Uterine smooth muscle cell (primary cell): ENCODE data around the gene KCNK4. TPM values are rescaled to one million over a fixed set of nuclear protein-coding genes. Genes with fewer than 3 reads are reported as not detected.

ENCODE experiments used
- total RNA-seq: library from RNA; depleted of rRNA; stranded (reverse); fragments of >200 nt; gene quantifications from 2 replicates; pipeline ENCODE4 v1.2.3, GENCODE V29; 2014

KCNK4 gene
- total RNA-seq, result not detected in 2 replicates

DNA sequence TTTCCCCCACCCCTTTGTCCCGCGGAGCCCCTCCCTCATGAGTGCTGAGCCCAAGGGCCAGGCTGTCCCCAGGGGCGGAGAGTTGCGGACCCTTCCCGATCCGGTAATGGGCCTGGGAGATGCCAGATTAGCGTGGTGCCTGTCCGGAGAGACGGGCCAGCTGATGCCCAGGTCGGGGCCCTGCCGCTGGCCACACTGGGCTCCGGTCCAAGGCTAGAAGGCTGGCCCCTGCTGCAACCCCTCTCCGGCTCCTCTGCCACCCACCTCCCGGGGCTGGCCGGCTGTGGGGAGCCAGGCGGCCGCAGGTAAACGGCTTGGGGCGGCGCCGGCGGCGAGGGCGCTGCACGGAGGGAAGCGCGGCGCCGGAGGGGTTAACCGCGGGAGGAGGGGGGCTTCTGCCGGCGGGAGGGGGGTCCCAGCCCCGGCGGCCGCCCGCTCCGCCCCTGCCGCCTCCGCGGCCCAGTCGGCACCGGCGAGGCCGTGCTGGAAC is at the start of gene KCNK4:
Gene KCNK4, plus strand, starts transcription at position 41 of the 490 bp plus-strand sequence. CDS start 1,717 bp downstream, outside the sequence.

DNA sequence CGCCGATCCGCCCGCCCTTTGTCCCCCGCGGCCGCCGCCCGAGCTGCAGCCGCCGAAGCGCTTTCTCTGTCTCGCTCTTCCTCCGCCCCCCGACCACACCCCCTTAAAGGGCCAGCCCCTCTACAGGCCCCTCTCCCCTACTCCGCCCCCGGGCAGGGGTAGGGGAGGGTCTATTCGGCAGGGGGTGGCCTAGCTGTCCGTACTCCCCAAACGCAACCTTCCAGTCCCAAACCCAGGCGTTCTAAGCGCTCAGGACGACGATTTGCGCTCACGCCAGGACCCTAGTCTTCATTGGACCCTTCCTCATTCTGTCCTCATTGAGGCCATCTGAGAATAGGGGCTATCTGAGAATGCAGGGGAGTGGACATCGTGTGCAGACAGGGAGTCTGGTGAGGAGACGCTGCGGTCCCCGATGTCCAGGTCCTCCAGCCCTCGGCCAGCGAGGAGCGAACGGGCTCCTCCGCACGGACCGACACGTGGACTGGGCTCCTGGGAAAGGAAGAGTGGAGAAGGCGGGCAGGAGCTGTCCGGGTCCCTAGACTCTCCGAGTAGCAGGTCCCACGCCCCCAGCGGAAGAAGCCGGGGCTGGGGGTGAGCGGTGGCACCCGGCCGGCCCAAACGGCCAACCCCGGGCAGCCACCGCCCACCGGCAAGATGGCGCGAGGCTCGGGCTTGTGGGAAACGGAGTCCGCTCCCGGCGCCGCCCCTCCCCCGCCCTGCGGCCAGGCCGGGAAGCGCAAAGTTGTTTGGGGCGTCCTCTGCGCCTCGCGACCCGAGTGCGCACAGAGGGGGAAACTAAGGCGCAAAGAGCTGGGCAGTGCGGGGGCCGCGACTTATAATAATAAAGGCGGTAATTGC is 44.0 kb upstream of the KCNK4 start, which contains the start of gene PPP1R14B:
Gene PPP1R14B, minus strand, starts transcription at position 73 of the 858 bp plus-strand sequence. CDS start 270 bp downstream, outside the sequence.

DNA sequence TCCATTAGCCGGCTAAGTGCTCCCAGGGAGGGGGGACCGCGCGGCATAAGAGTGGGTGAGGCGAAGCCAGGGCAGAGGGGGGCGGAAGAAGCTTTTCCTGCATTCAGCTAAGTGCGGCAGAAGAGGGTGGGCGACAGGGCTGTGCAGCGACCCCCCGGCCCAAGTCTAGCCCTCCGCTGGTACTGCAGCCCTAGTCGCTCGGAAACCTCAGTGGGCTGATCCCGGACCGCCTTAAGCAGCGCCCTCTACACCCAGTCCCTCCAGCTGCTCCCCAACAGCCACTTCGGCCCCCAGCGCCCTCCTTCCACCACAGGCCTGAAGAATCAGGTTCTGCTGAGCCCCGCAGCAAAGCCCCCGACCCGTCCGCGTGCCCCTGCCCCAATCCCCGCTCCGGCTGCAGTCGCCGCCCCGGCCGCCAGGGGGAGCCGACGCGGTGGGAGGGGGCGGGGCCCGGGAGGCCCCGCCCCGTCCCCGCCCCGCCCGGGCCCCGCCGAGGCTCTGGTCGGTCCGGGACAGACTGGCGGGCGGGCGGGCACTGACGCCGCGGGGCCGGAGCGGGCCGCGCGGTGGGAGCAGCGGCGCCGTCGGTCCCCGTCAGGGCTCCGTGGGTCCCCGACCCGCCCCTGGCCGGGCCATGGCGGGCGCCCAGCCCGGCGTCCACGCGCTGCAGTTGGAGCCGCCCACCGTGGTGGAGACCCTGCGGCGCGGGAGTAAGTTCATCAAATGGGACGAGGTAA is 39.9 kb upstream of the KCNK4 start, which contains the start of gene PLCB3:
Gene PLCB3, plus strand, starts transcription at position 515 of the 737 bp plus-strand sequence. Its CDS starts 120 bp downstream, at position 635.

DNA sequence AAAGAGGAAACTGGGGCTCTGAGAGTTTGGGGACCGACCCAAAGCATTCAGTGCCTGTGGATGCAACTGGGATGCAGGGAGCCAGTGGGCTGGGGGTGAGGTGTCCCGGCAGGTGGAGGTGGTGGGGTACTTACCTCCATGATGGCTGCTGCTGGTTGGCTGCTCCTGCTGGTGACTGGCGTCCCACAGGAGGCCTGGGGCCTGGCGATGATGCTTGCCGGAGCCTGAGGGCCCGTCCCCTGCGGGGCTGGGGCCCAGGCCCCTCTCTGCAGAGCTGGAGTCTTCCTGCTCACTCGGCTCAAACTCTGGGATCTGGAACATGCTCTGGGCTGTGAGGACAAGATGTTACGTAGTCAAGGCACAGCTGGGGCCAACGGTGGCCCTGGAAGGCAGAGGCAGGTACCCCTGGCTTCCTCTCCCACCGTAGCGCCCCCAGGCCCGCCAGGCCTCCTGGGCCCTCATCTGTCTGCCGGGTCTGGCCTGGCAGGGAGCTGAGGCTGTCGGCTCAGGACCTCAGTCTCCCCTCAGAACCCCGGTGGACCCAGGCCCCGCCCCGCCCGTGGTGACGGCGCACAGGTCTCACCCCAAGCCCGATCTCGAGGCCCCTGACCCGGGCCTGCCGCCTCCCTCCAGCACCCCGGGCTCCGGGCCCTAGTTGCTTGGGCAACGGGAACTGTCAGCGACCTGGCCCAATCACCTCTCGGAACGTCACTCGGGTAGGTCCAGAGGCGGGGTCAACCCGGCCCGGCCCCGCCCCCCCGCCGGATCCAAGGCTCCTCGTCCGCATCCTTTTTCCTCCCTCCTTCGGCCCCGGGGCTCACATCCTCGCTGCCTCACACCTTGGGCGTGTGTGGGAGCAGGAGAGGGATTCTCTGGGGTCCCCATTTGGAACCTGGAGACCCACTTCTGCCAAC is 6.8 kb upstream of the KCNK4 start, which contains the start of gene BAD:
Gene BAD, minus strand, starts transcription at position 618 of the 914 bp plus-strand sequence. Its CDS starts 297 bp downstream, at position 321.

DNA sequence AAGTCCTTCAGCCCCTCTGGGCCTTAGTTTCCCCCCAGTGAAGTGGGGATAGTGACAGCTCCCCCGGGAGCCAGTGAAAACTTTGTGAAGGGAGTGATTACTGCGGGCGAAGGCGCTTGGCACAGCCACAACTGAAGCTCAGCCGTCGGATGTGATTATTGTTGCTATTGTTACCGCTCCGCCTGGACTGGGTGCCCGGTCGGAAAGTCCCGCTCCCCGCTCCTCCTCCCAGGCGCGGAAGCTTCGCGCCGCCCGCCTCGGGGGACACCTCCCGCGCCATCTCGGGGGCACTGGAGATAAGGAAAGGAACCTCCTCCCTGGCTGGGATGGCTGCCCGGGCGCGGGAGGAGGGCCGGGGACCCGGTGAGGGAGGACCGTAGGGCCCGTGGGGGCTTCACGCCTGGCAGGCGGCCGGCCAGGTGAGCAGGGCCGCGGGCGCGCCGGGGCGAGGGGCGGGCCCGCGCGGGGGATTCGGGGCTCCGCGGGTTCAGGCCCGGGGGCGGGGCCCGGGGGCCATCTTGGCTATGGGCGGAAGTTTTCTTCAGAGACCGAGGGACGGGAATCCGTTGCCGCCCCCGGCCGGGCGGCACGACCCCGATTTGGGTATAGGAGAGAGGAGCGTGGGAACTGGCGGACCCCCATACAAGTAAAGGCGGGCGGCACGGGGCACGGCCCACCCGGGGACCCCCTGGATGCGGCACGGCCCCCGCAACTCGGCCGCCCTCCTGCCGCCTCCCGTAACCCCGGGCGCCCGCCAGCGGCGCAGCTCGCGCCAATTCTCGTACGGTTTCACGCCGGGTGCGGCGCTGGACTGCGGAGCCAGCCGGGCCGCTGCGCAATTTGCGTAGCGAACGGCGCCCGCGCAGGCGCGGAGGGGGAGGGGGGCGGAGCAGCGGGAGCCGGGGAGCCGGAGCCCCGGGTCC is 5.9 kb upstream of the KCNK4 start, which contains the start of gene GPR137:
Gene GPR137, plus strand, starts transcription at position 887 of the 923 bp plus-strand sequence. CDS start 677 bp downstream, outside the sequence.

DNA sequence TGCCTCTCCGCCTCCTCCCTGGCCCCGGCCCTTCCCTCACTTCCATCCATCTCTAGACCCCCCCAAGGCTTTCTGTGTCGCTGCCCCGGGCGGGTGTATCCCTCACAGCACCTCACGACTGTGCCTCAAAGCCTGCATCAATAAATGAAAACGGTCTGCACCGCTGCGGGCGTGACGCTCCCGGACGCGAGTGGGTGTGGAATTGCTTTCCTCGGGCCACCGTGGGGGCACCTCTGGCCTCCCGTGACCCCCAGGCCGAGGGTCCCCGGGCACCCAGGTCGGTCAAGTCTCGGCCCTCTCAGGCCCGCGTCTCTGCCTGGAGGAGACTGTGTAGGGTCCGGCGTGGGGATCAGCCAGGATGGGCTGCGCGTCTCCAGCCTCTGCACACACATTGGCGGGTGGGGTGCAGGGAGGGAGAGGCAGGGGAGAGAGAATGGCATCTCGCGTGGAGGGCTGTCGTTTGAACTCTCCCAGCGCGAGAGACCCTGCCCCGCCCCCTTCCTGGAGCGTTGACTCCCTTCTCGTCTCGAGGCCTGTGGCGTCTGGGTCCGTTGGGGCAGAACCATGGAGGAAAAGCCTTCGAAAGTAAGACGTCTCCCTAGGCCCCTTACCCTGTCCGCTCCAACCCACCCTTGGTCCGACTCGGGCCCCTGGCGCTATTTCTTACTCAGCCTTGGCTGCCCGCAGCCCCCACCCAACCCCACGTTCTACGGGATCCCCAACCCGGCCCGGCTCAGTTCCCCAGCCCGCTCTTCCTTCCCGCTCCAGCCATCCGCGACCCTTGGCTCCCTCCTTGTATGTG is 8.9 kb downstream of the KCNK4 start, which contains the start of gene CATSPERZ:
Gene CATSPERZ, plus strand, starts transcription at position 512 of the 802 bp plus-strand sequence. Its CDS starts 53 bp downstream, at position 565.

DNA sequence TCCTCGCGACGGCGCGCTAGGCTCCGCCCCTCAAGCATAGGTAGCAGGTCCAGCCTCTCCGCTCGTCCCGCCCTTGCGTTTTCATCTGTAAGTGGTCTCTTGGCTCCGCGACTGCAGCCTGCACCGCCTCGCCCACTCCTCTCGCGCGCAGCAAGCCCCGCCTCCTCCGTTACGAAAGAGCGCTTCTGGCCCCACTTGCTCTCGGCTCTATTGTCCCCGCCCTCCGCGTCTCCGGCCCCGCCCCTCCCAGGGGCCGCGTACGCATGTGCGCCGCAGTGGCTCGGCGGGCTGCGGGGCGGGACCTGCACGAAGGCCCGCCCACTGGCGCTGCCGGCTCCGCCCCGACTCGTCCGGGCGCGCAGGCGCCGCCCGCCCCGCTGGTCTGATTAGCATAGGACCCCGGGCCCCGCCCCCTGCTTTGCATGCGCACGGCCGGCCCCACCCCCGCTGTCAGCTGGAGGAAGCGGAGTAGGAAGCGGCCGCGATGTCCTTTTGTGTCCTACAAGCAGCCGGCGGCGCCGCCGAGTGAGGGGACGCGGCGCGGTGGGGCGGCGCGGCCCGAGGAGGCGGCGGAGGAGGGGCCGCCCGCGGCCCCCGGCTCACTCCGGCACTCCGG is 14.1 kb downstream of the KCNK4 start, which contains the start of gene ESRRA:
Gene ESRRA, plus strand, starts transcription at position 450 of the 616 bp plus-strand sequence. CDS start 1,656 bp downstream, outside the sequence.

DNA sequence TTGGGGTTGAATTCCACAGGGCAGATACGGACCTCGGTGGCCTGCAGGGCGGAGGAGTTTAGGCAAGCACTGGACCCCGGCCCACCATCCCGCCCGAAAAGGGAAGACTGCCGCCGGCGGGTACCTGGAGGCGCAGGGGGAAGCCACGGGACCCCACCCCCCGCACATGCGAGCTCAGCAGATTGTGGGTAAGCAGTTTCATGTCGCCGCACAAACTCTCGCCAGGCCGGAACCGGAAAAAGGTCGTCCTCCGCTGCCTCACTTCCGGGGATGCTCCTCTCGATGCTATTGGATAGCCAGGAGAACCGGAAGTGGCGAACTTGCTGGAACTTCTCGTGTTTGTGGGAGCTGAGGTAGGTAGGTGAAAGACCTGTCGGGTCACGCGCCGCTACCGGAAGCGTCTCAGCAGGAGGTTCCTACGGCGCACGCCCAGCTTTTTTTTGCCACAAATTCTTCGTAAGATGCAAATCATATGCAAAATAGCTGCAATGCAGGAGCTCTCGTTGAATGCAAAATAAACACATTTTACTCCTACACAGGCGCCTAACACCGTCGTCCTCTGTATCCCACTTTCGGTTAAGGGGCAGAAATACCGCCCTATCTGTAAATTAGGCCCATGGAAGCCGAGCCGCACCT is 26.3 kb downstream of the KCNK4 start, which contains the start of gene TRMT112:
Gene TRMT112, minus strand, starts transcription at position 235 of the 636 bp plus-strand sequence. Its CDS starts 33 bp downstream, at position 202.

DNA sequence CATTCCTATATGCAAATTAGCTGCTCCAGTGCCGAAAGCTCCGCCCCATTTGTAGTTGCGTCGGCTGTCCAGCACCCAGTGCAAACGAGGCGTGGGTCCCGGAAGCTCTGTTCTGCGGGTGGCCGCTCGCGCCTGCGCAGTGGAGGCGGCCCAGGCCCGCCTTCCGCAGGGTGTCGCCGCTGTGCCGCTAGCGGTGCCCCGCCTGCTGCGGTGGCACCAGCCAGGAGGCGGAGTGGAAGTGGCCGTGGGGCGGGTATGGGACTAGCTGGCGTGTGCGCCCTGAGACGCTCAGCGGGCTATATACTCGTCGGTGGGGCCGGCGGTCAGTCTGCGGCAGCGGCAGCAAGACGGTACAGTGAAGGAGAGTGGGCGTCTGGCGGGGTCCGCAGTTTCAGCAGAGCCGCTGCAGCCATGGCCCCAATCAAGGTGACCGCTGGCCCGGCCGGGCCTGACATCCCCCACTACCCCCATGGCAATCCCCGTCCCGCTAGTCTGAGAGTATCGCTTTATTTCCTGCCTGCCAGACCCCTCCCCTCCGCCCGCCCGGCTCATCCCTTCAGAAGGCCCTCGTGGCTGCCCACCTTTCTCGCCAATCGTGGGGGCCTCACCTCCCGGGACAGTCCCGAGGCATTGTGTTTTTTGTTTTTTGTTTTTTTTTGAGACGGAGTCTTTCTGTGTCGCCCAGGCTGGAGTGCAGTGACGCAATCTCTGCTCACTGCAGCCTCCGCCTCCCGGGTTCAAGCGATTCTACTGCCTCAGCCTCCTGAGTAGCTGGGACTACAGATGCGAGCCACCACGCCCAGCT is 27.1 kb downstream of the KCNK4 start, which contains the start of gene PRDX5:
Gene PRDX5, plus strand, starts transcription at position 161 of the 805 bp plus-strand sequence. Its CDS starts 95 bp downstream, at position 256.

DNA sequence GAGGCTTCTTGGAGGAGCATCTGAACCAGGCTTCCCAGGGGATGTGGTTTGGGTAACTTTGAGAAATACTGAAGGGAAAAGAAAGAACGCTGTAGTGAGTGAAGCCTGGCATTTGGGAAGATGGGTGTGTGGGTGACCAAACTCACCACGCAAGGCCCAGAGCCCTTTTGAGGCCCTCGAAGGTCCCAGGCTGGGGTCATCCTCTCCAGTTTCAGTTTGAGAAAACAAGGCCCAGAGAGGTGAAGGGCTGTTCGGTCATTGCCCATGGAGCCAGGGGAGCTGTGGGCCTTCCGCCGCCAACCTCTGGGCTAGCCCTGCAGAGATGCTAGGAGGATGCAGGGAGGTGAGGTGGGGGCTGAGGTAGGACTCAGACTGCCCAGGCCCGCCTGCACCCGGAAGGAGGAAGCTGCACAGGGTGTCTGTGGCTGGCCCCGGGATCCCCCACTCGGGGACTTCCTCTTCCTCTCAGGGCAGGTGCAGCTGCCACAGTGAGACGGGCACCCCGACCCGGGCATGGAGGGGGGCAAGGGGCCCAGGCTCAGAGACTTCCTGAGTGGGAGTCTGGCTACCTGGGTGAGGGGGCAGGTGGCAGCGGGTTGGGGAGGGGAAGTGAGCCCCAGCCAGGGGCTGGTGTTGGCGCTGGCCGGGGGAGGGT is 48.8 kb downstream of the KCNK4 start, which contains the start of gene CCDC88B:
Gene CCDC88B, plus strand, starts transcription at position 451 of the 655 bp plus-strand sequence. Its CDS starts 63 bp downstream, at position 514.

Other genes with a start within 250 kb of the KCNK4 start
- gene MACROD1, start 125.2 kb upstream of the KCNK4 start, total RNA-seq, result 9.3 and 20.5 TPM in 2 replicates
- gene STIP1, start 105.1 kb upstream of the KCNK4 start, total RNA-seq, result 141 and 237 TPM in 2 replicates
- 3.2 and 4.8 TPM in 2 replicates for gene FERMT3, start 84.6 kb upstream of the KCNK4 start, total RNA-seq
- 39.1 and 46.2 TPM in 2 replicates for gene TRPT1, start 65.1 kb upstream of the KCNK4 start, total RNA-seq
- gene NUDT22, start 65.0 kb upstream of the KCNK4 start, total RNA-seq, result 63.5 and 71.4 TPM in 2 replicates
- gene DNAJC4, start 60.8 kb upstream of the KCNK4 start, total RNA-seq, result 4.5 and 9.1 TPM in 2 replicates
- 21.9 and 38.9 TPM in 2 replicates for gene VEGFB, start 56.7 kb upstream of the KCNK4 start, total RNA-seq
- gene FKBP2, start 50.2 kb upstream of the KCNK4 start, total RNA-seq, result 40.7 and 59.2 TPM in 2 replicates
- gene PPP1R14B, start 44.4 kb upstream of the KCNK4 start, total RNA-seq, result 296 and 414 TPM in 2 replicates
- gene PLCB3, start 39.8 kb upstream of the KCNK4 start, total RNA-seq, result 55.2 and 56.8 TPM in 2 replicates
- gene BAD, start 6.6 kb upstream of the KCNK4 start, total RNA-seq, result 55.6 and 65.6 TPM in 2 replicates
- 5.3 and 8.1 TPM in 2 replicates for gene GPR137, start 5.5 kb upstream of the KCNK4 start, total RNA-seq
- gene CATSPERZ, start 9.1 kb downstream of the KCNK4 start, total RNA-seq, result not detected in 2 replicates
- 33.6 and 40.9 TPM in 2 replicates for gene ESRRA, start 14.2 kb downstream of the KCNK4 start, total RNA-seq
- 345 and 365 TPM in 2 replicates for gene TRMT112, start 26.3 kb downstream of the KCNK4 start, total RNA-seq
- gene PRDX5, start 26.8 kb downstream of the KCNK4 start, total RNA-seq, result 201 and 411 TPM in 2 replicates
- gene CCDC88B, start 48.9 kb downstream of the KCNK4 start, total RNA-seq, result 1.9 and 2.0 TPM in 2 replicates
- 39.7 and 58.7 TPM in 2 replicates for gene RPS6KA4, start 67.9 kb downstream of the KCNK4 start, total RNA-seq